ENCODE data around the gene ATG4B. TPM values are rescaled to one million over a fixed set of nuclear protein-coding genes. Genes with fewer than 3 reads are reported as not detected.

The ATG4B gene
- total RNA-seq, 1 donor from 2014 or later, result 83.2 TPM

- TF ChIP-seq CTCF (IDR thresholded peaks at IDR 0.05; ENCODE audit: insufficient read depth, low read depth, low read length) (no peak), EZH2 (IDR thresholded peaks at IDR 0.05; ENCODE audit: insufficient read depth, low read length) (no peak)
- no peak overlapping the region for H3K27ac ChIP-seq (ENCODE audit: low read depth, low read length)
- H3K4me3 ChIP-seq (ENCODE audit: insufficient read depth, low read depth, low read length), result no peak overlapping the region
- H3K36me3 ChIP-seq (ENCODE audit: insufficient read depth, low read length), result no peaks in the 10 kb centered on the region
- Mint-ChIP-seq H3K36me3 (ENCODE audit: low read depth, unreplicated experiment) (peaks cover 8% of the 10 kb centered on the region), H3K4me3 (ENCODE audit: unreplicated experiment) (no peak overlapping the region), H3K4me1 (ENCODE audit: low read depth, unreplicated experiment) (peaks cover 13% of the 10 kb centered on the region), H3K27ac (ENCODE audit: unreplicated experiment) (peak overlapping the region; percentile 26), H3K9me3 (ENCODE audit: unreplicated experiment) (peaks cover under 1% of the 10 kb centered on the region), H3K27me3 (ENCODE audit: low read depth, unreplicated experiment) (no peaks in the 10 kb centered on the region)
- no peaks in the 10 kb centered on the region for H3K9me3 ChIP-seq (ENCODE audit: insufficient read depth, low read depth, low read length)
- no peak overlapping the region for H3K9ac ChIP-seq (ENCODE audit: low read length)
- H3K79me2 ChIP-seq (ENCODE audit: insufficient read depth, low read length), result peaks cover 90% of the 10 kb centered on the region
- DNase-seq (ENCODE audit: low read depth) (peak; percentile 26), FAIRE-seq (no peak)
- peaks cover 14% of the 10 kb centered on the region for H3K4me1 ChIP-seq (ENCODE audit: insufficient read depth, low read length)
- no peak overlapping the region for H2AFZ ChIP-seq (ENCODE audit: low read depth, low read length)
- H4K20me1 ChIP-seq (ENCODE audit: insufficient read depth, low read length), result peaks cover 59% of the 10 kb centered on the region
- H3K4me2 ChIP-seq (ENCODE audit: low read length), result no peak overlapping the region
- no peaks in the 10 kb centered on the region for H3K27me3 ChIP-seq (ENCODE audit: insufficient read depth, low read length)
Measured at GRCh38 chr2:241613017-241613780, 24.3 kb upstream of the ATG4B start.

GRCh38 chr2:241615041-241615440 lies 22.5 kb upstream of the ATG4B start:
- peaks cover 11% of the 10 kb centered on the region for H3K4me1 ChIP-seq (ENCODE audit: insufficient read depth, low read length)
- H4K20me1 ChIP-seq (ENCODE audit: insufficient read depth, low read length), result peaks cover 70% of the 10 kb centered on the region
- H3K27me3 Mint-ChIP-seq (ENCODE audit: low read depth, unreplicated experiment), result no peaks in the 10 kb centered on the region
- no peak overlapping the region for H3K9ac ChIP-seq (ENCODE audit: low read length)
- no peaks in the 10 kb centered on the region for H3K36me3 ChIP-seq (ENCODE audit: insufficient read depth, low read length)
- peaks cover 3% of the 10 kb centered on the region for H3K9me3 Mint-ChIP-seq (ENCODE audit: unreplicated experiment)
- DNase-seq (ENCODE audit: low read depth) (no peak), FAIRE-seq (no peak)
- TF ChIP-seq CTCF (IDR thresholded peaks at IDR 0.05; ENCODE audit: insufficient read depth, low read depth, low read length), result no peak
- no peak for TF ChIP-seq EZH2 (IDR thresholded peaks at IDR 0.05; ENCODE audit: insufficient read depth, low read length)
- H2AFZ ChIP-seq (ENCODE audit: low read depth, low read length), result no peak overlapping the region
- no peak overlapping the region for H3K27ac Mint-ChIP-seq (ENCODE audit: unreplicated experiment)
- H3K36me3 Mint-ChIP-seq (ENCODE audit: low read depth, unreplicated experiment), result peaks cover 17% of the 10 kb centered on the region
- peaks cover 89% of the 10 kb centered on the region for H3K79me2 ChIP-seq (ENCODE audit: insufficient read depth, low read length)
- H3K27me3 ChIP-seq (ENCODE audit: insufficient read depth, low read length), result no peaks in the 10 kb centered on the region
- no peaks in the 10 kb centered on the region for H3K9me3 ChIP-seq (ENCODE audit: insufficient read depth, low read depth, low read length)
- H3K4me1 Mint-ChIP-seq (ENCODE audit: low read depth, unreplicated experiment), result peaks cover 5% of the 10 kb centered on the region
- no peak overlapping the region for H3K27ac ChIP-seq (ENCODE audit: low read depth, low read length)
- H3K4me3 Mint-ChIP-seq (ENCODE audit: unreplicated experiment), result no peak overlapping the region
- H3K4me3 ChIP-seq (ENCODE audit: insufficient read depth, low read depth, low read length), result no peak overlapping the region
- H3K4me2 ChIP-seq (ENCODE audit: low read length), result no peak overlapping the region

GRCh38 chr2:241615522-241616052 lies 21.9 kb upstream of the ATG4B start:
- Histone ChIP-seq H2AFZ (ENCODE audit: low read depth, low read length) (no peak overlapping the region), H3K36me3 (ENCODE audit: insufficient read depth, low read length) (no peaks in the 10 kb centered on the region), H3K9ac (ENCODE audit: low read length) (no peak overlapping the region), H3K27ac (ENCODE audit: low read depth, low read length) (no peak overlapping the region), H3K27me3 (ENCODE audit: insufficient read depth, low read length) (no peaks in the 10 kb centered on the region), H3K4me1 (ENCODE audit: insufficient read depth, low read length) (peaks cover 9% of the 10 kb centered on the region), H3K79me2 (ENCODE audit: insufficient read depth, low read length) (peaks cover 88% of the 10 kb centered on the region), H3K9me3 (ENCODE audit: insufficient read depth, low read depth, low read length) (no peaks in the 10 kb centered on the region), H4K20me1 (ENCODE audit: insufficient read depth, low read length) (peaks cover 74% of the 10 kb centered on the region), H3K4me2 (ENCODE audit: low read length) (no peak overlapping the region), H3K4me3 (ENCODE audit: insufficient read depth, low read depth, low read length) (no peak overlapping the region)
- Mint-ChIP-seq H3K9me3 (ENCODE audit: unreplicated experiment) (peaks cover 6% of the 10 kb centered on the region), H3K4me1 (ENCODE audit: low read depth, unreplicated experiment) (peaks cover 6% of the 10 kb centered on the region), H3K36me3 (ENCODE audit: low read depth, unreplicated experiment) (peaks cover 20% of the 10 kb centered on the region), H3K27me3 (ENCODE audit: low read depth, unreplicated experiment) (no peaks in the 10 kb centered on the region), H3K27ac (ENCODE audit: unreplicated experiment) (no peak overlapping the region), H3K4me3 (ENCODE audit: unreplicated experiment) (no peak overlapping the region)
- TF ChIP-seq CTCF (IDR thresholded peaks at IDR 0.05; ENCODE audit: insufficient read depth, low read depth, low read length) (no peak), EZH2 (IDR thresholded peaks at IDR 0.05; ENCODE audit: insufficient read depth, low read length) (no peak)
- no peak for DNase-seq (ENCODE audit: low read depth)
- FAIRE-seq, result no peak
